ENCODE measurements around the gene UGT2B7.

Gene UGT2B7

DNA sequence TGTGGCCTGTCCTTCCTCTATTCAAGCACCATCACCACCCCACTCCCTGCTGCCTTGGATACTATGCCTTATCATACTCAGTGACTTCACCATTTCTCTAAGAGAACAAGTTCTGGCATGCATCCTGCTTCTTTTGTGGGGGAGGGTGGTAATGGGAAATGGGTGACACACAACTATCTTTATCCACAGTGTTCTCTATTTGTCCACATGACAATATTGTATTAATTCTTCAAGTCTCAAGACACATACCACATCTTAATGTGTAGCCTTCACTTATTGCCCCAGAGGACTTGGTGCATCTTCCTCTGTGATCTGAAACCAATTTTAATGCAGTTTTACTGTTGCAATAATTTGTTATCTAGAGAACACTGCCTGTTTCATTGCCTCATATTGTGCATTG, 29.3 kb upstream of the UGT2B7 start:
- no peaks in the 10 kb centered on the region for H3K27me3 Mint-ChIP-seq
- intact Hi-C loops (cut with micrococcal nuclease), result no loop called here
- H3K27ac Mint-ChIP-seq, result no peak overlapping the region
- H3K4me1 Mint-ChIP-seq (ENCODE audit: low read depth), result no peaks in the 10 kb centered on the region
- H3K36me3 Mint-ChIP-seq (ENCODE audit: low read depth), result no peaks in the 10 kb centered on the region
- H3K9me3 Mint-ChIP-seq, result no peaks in the 10 kb centered on the region
- no peak overlapping the region for H3K4me3 Mint-ChIP-seq

- H3K4me3 Mint-ChIP-seq, result no peak overlapping the region
- intact Hi-C loops (cut with micrococcal nuclease), result no loop called here
- H3K4me1 Mint-ChIP-seq (ENCODE audit: low read depth), result no peaks in the 10 kb centered on the region
- no peaks in the 10 kb centered on the region for H3K36me3 Mint-ChIP-seq (ENCODE audit: low read depth)
- no peak overlapping the region for H3K27ac Mint-ChIP-seq
- H3K9me3 Mint-ChIP-seq, result no peaks in the 10 kb centered on the region
- no peaks in the 10 kb centered on the region for H3K27me3 Mint-ChIP-seq
Measured at GRCh38 chr4:69069085-69069484, 27.2 kb upstream of the UGT2B7 start.

DNA sequence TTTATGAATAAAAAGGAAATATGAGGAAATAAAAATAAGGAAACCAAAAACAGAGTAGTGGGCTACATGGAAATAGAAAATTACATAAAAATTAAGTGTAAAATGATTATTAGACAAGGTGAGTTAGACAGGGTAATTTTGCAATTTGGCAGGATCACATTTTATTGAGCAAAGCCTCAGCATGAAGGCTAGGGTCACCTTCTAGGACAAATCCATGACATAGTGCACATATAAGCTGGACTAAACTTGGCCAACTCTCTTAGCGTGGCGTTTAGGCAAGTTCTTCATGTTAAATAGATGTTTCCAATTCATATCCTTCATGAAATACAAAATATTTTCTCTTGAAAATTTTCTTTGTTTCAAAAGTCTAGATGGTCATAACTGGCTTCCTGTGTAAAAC, 25.7 kb upstream of the UGT2B7 start:
- H3K4me1 Mint-ChIP-seq (ENCODE audit: low read depth), result no peaks in the 10 kb centered on the region
- H3K9me3 Mint-ChIP-seq, result no peaks in the 10 kb centered on the region
- no peak overlapping the region for H3K27ac Mint-ChIP-seq
- no peaks in the 10 kb centered on the region for H3K36me3 Mint-ChIP-seq (ENCODE audit: low read depth)
- intact Hi-C loops (cut with micrococcal nuclease), result no loop called here
- no peak overlapping the region for H3K4me3 Mint-ChIP-seq
- no peaks in the 10 kb centered on the region for H3K27me3 Mint-ChIP-seq

DNA sequence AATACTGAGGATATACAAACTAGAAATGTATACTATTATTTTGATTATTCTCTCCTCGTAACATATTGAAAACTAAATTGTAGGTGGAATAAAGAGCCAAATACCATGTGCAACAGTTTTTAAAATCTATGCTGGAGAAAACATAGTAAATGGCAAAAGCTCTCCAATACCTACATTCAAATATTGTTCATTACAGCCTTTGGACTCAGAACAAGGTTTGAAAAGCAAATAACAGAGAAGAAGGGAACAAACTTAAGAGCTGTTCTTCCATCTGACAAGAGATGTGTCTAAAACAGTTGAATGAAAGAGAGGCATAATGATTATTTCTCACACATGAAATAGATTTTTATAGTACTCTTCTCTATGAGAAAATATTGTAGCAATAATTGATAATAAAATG, 25.0 kb upstream of the UGT2B7 start:
- H3K9me3 Mint-ChIP-seq, result no peaks in the 10 kb centered on the region
- H3K36me3 Mint-ChIP-seq (ENCODE audit: low read depth), result no peaks in the 10 kb centered on the region
- H3K27me3 Mint-ChIP-seq, result no peaks in the 10 kb centered on the region
- H3K4me1 Mint-ChIP-seq (ENCODE audit: low read depth), result no peaks in the 10 kb centered on the region
- H3K4me3 Mint-ChIP-seq, result no peak overlapping the region
- intact Hi-C loops (cut with micrococcal nuclease), result no loop called here
- no peak overlapping the region for H3K27ac Mint-ChIP-seq

- Mint-ChIP-seq H3K27me3 (no peaks in the 10 kb centered on the region), H3K36me3 (ENCODE audit: low read depth) (no peaks in the 10 kb centered on the region), H3K27ac (no peak overlapping the region), H3K4me3 (no peak overlapping the region), H3K4me1 (ENCODE audit: low read depth) (no peaks in the 10 kb centered on the region), H3K9me3 (peaks cover 3% of the 10 kb centered on the region)
- intact Hi-C loops (cut with micrococcal nuclease), result no loop called here
Measured at GRCh38 chr4:69073375-69073774, 22.9 kb upstream of the UGT2B7 start.

DNA sequence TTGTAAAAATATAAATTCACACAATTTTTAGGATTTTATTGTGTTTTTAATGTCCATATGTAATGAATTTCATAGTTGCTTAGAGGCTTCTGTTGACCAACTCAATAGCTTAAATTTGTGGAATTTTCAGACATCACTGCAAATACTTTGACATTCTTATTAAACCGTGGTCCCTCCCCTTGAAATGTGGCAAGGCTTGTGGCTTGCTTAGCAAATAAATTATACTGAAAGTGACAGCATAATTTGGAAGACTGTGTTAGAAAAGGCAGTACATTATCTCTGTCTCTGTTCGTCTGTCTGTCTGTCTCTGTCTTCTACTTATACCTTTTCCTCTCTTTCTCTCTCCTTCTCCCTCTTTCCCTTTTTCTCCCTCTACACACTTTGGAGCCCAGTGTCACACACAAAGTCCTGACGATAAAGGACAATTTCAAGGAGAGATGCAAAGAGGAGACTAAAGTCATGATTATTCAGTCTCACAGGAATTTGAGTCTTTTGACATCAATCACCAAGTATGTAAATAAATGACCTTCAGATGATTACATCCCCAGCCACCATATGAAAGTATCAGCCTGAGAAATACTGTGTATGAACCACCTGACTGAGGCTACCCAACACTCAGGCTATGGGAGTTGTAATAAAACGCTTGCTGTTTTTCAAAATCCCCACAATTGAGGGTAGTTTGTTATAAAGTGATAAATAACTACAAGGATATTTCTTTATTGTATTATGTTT, 21.0 kb upstream of the UGT2B7 start:
- no peak overlapping the region for H3K4me3 Mint-ChIP-seq
- H3K27me3 Mint-ChIP-seq, result no peaks in the 10 kb centered on the region
- intact Hi-C loops (cut with micrococcal nuclease), result no loop called here
- no peaks in the 10 kb centered on the region for H3K36me3 Mint-ChIP-seq (ENCODE audit: low read depth)
- H3K4me1 Mint-ChIP-seq (ENCODE audit: low read depth), result no peaks in the 10 kb centered on the region
- H3K27ac Mint-ChIP-seq, result no peak overlapping the region
- peaks cover 7% of the 10 kb centered on the region for H3K9me3 Mint-ChIP-seq

DNA sequence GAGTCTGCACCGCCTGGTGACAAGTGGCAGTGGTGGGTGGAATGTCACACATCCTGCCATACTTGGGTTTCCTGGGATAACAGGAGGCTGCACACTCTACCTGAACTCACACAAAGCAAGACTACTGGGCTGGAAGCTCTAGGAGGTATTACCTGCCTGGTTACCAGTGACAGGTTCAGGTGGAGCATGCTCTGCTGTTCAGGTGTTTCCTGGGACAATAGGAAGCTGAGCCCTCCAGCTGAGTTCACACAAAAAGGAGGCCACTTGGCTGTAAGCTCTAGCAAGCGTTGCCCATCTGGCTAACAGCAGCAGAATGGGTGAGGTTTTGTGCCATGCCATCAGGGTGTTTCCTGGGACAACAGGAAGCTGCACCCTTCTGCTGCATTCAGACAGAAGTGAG, 17.4 kb upstream of the UGT2B7 start:
- Mint-ChIP-seq H3K27me3 (no peaks in the 10 kb centered on the region), H3K9me3 (peaks cover 7% of the 10 kb centered on the region), H3K36me3 (ENCODE audit: low read depth) (no peaks in the 10 kb centered on the region), H3K27ac (no peak overlapping the region), H3K4me1 (ENCODE audit: low read depth) (no peaks in the 10 kb centered on the region), H3K4me3 (no peak overlapping the region)
- intact Hi-C loops (cut with micrococcal nuclease), result no loop called here

- no peak overlapping the region for H3K27ac Mint-ChIP-seq
- H3K36me3 Mint-ChIP-seq (ENCODE audit: low read depth), result no peaks in the 10 kb centered on the region
- intact Hi-C loops (cut with micrococcal nuclease), result no loop called here
- no peaks in the 10 kb centered on the region for H3K27me3 Mint-ChIP-seq
- no peak overlapping the region for H3K4me3 Mint-ChIP-seq
- no peaks in the 10 kb centered on the region for H3K9me3 Mint-ChIP-seq
- H3K4me1 Mint-ChIP-seq (ENCODE audit: low read depth), result no peaks in the 10 kb centered on the region
Measured at GRCh38 chr4:69088473-69088872, 7.8 kb upstream of the UGT2B7 start.

DNA sequence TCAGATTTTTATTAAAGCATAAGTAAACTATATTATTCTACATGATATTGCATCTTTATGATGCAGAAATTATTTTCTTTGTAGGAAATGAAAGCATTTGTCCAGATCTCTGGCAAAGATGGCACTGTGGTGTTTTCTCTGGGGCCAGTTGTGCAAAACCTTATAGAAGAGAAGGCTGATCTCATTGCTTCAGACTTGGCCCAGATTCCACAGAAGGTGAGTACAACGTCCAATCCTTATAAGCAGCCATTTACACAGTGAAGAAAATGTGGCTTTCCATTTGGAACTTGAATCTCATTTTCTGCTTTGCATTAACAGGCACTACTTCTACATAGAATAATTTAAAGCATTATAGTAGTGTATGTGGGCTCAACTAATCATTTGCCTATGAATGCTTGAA, 6.9 kb upstream of the UGT2B7 start:
- intact Hi-C loops (cut with micrococcal nuclease), result no loop called here
- no peaks in the 10 kb centered on the region for H3K9me3 Mint-ChIP-seq
- H3K27me3 Mint-ChIP-seq, result no peaks in the 10 kb centered on the region
- H3K27ac Mint-ChIP-seq, result no peak overlapping the region
- H3K4me3 Mint-ChIP-seq, result no peak overlapping the region
- no peaks in the 10 kb centered on the region for H3K36me3 Mint-ChIP-seq (ENCODE audit: low read depth)
- H3K4me1 Mint-ChIP-seq (ENCODE audit: low read depth), result no peaks in the 10 kb centered on the region

GRCh38 chr4:69092190-69092589, 4.1 kb upstream of the UGT2B7 start:
- Mint-ChIP-seq H3K9me3 (no peaks in the 10 kb centered on the region), H3K27ac (no peak overlapping the region), H3K4me1 (ENCODE audit: low read depth) (no peaks in the 10 kb centered on the region), H3K36me3 (ENCODE audit: low read depth) (no peaks in the 10 kb centered on the region), H3K4me3 (no peak overlapping the region), H3K27me3 (no peaks in the 10 kb centered on the region)
- intact Hi-C loops (cut with micrococcal nuclease), result no loop called here

DNA sequence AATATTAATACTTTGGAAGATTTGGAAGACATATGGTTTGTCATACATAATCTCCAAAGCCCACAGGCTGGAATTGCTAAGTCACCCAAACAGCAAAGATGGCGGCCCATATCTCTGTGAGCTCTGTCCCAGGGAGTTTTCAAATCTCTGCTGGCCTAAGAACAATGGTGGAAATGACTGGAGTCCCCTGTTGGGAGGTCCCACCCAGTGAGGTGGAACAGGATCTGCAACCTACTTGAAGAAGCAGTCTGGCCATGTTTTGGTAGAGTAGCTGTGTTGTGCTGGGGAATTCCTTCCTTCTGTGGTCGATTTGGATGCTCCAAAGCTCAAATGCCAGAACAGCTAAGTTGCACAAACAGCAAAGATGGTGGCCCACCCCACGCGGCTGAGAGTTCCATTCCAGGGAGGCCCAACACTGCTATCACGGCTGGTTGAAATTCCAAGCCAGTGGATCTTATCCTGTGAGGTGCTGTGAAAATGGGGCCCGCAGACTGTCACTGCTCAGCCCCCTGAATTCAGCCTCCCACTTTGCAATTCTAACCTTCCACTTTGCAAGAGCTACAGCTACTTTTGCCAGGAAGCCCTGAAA, 3.2 kb upstream of the UGT2B7 start:
- no peaks in the 10 kb centered on the region for H3K27me3 Mint-ChIP-seq
- H3K36me3 Mint-ChIP-seq (ENCODE audit: low read depth), result no peaks in the 10 kb centered on the region
- H3K4me1 Mint-ChIP-seq (ENCODE audit: low read depth), result no peaks in the 10 kb centered on the region
- no peak overlapping the region for H3K4me3 Mint-ChIP-seq
- H3K9me3 Mint-ChIP-seq, result no peaks in the 10 kb centered on the region
- no peak overlapping the region for H3K27ac Mint-ChIP-seq
- intact Hi-C loops (cut with micrococcal nuclease), result no loop called here

- no peaks in the 10 kb centered on the region for H3K27me3 Mint-ChIP-seq
Measured at GRCh38 chr4:69093681-69094080, 2.6 kb upstream of the UGT2B7 start.

DNA sequence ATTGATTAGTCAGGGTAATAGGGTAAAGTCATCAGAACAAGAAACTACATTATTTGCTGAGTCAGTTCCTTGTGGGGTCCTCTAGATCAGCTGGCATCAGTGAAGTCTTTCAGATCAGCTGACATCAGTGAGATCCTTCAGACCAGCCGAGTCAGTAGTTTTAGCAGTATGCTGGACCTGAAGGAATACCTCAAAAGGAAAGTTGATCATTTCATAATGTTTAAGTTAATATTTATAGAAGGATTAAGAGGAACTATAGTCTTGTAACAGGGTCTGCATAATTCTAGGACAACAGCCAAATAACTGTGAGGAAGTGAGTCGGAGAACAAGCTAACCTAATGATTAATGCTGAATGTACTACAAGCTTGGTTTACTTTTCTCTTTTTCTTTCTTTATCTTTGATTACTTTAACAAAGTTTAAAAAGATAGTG, 958 bp upstream of the UGT2B7 start:
- no peaks in the 10 kb centered on the region for H3K27me3 Mint-ChIP-seq
- H3K36me3 Mint-ChIP-seq (ENCODE audit: low read depth), result no peaks in the 10 kb centered on the region
- H3K4me3 Mint-ChIP-seq, result no peak overlapping the region
- intact Hi-C loops (cut with micrococcal nuclease), result no loop called here
- no peaks in the 10 kb centered on the region for H3K4me1 Mint-ChIP-seq (ENCODE audit: low read depth)
- H3K9me3 Mint-ChIP-seq, result no peaks in the 10 kb centered on the region
- H3K27ac Mint-ChIP-seq, result no peak overlapping the region

More at GRCh38 chr4:69093681-69094080, 2.6 kb upstream of the UGT2B7 start:
- H3K36me3 Mint-ChIP-seq (ENCODE audit: low read depth), result no peaks in the 10 kb centered on the region
- no peaks in the 10 kb centered on the region for H3K4me1 Mint-ChIP-seq (ENCODE audit: low read depth)
- no peaks in the 10 kb centered on the region for H3K9me3 Mint-ChIP-seq
- intact Hi-C loops (cut with micrococcal nuclease), result no loop called here
- no peak overlapping the region for H3K4me3 Mint-ChIP-seq
- H3K27ac Mint-ChIP-seq, result no peak overlapping the region

DNA sequence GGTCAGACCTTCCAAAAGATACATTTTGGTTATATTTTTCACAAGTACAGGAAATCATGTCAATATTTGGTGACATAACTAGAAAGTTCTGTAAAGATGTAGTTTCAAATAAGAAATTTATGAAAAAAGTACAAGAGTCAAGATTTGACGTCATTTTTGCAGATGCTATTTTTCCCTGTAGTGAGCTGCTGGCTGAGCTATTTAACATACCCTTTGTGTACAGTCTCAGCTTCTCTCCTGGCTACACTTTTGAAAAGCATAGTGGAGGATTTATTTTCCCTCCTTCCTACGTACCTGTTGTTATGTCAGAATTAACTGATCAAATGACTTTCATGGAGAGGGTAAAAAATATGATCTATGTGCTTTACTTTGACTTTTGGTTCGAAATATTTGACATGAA, 536 bp downstream of the UGT2B7 start:
- Mint-ChIP-seq H3K9me3 (no peaks in the 10 kb centered on the region), H3K4me3 (no peak overlapping the region), H3K4me1 (ENCODE audit: low read depth) (no peaks in the 10 kb centered on the region), H3K27ac (no peak overlapping the region), H3K36me3 (ENCODE audit: low read depth) (no peaks in the 10 kb centered on the region), H3K27me3 (no peaks in the 10 kb centered on the region)
- intact Hi-C loops (cut with micrococcal nuclease), result no loop called here

DNA sequence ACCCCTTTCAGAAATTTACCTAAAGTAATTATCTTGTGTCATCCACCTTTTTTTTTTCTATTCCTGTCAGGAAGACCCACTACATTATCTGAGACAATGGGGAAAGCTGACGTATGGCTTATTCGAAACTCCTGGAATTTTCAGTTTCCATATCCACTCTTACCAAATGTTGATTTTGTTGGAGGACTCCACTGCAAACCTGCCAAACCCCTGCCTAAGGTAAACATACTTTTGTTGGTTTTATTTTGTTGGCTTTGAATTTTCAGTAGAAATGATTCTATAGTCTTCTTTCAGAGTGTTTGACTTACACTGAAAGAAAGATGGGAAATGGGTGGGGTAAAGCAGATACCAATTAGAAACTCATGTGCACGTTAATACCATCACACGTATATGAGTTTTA, 2.2 kb downstream of the UGT2B7 start:
- Mint-ChIP-seq H3K27me3 (no peaks in the 10 kb centered on the region), H3K9me3 (no peaks in the 10 kb centered on the region), H3K4me3 (no peak overlapping the region), H3K27ac (no peak overlapping the region), H3K4me1 (ENCODE audit: low read depth) (no peaks in the 10 kb centered on the region), H3K36me3 (ENCODE audit: low read depth) (no peaks in the 10 kb centered on the region)
- intact Hi-C loops (cut with micrococcal nuclease), result no loop called here

All from dendritic cell treated with granulocyte-macrophage colony-stimulating factor and Interleukin-4, amounts not matched to agents 40 ng/mL and 50 ng/mL, for 4 days (primary cell).